ENCODE measurements around the gene NOLC1.

DNA sequence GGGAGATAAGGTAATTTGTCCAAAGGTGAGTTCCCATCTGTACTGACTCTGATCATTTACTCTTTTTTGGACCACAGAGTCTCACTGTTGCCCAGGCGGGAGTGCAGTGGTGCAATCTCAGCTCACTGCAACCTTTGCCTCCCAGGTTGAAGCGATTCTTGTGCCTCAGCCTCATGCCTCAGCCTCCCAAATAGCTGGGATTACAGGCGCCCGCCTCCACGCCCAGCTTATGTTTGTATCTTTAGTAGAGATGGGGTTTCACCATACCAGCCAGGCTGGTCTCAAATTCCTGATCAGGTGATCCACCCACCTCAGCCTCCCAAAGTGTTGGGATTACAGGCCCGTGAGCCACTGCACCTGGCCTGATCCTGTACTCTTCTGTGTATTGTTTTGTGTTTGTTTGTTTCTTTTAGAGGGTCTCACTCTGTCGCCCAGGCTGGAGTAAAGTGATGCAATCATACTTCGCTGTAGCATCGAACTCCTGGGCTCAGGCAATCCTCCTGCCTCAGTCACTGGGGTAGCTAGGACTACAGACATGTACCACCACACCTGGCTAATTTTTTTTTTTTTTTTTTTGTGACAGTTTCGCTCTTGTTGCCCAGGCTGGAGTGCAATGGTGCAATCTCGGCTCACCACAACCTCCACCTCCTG is 2.4 kb downstream of the NOLC1 start:
- TF ChIP-seq, protein P1, sequence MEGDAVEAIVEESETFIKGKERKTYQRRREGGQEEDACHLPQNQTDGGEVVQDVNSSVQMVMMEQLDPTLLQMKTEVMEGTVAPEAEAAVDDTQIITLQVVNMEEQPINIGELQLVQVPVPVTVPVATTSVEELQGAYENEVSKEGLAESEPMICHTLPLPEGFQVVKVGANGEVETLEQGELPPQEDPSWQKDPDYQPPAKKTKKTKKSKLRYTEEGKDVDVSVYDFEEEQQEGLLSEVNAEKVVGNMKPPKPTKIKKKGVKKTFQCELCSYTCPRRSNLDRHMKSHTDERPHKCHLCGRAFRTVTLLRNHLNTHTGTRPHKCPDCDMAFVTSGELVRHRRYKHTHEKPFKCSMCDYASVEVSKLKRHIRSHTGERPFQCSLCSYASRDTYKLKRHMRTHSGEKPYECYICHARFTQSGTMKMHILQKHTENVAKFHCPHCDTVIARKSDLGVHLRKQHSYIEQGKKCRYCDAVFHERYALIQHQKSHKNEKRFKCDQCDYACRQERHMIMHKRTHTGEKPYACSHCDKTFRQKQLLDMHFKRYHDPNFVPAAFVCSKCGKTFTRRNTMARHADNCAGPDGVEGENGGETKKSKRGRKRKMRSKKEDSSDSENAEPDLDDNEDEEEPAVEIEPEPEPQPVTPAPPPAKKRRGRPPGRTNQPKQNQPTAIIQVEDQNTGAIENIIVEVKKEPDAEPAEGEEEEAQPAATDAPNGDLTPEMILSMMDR (IDR thresholded peaks at IDR 0.05; ENCODE audit: low read length) = no peak
- no peak for TF ChIP-seq EZH2 (optimal IDR thresholded peaks at IDR 0.05; ENCODE audit: low read depth, low read length)
- TF ChIP-seq EZH2phosphoT487 (IDR thresholded peaks at IDR 0.05; ENCODE audit: low read length) = no peak
